Spleen (tissue), 11 donors: Measurements from ENCODE around the gene NANOS3. TPM values are rescaled to one million over a fixed set of nuclear protein-coding genes. Genes with fewer than 3 reads are reported as not detected.

ENCODE experiments used
- DNase-seq: peaks from one replicate; pipeline ENCODE4 v3.0.0-alpha.2; 2020
- H3K27ac ChIP-seq, 8 donors: fragments of 200-600 bp; sonication (generic) in 7 of 8; 1 replicate in 4 of 8; 2 replicates in 4 of 8; pipeline versions ENCODE4 v1.5.0 to v1.8.0; 2016 to 2021; ENCODE audit warnings: inconsistent platforms in 4 of 8, mild to moderate bottlenecking in 4 of 8, moderate library complexity in 1 of 8
- H3K27me3 ChIP-seq, 7 donors: fragments of 200-600 bp; sonication (generic) in 6 of 7; replicated peaks in 1 of 7; 1 replicate in 4 of 7; 2 replicates in 3 of 7; pipeline versions ENCODE4 v1.5.0 to v1.8.0; 2016 to 2021; ENCODE audit warnings: inconsistent platforms in 3 of 7, mild to moderate bottlenecking in 1 of 7
- H3K36me3 ChIP-seq, 6 donors: fragments of 200-600 bp; sonication (generic) in 5 of 6; 1 replicate in 4 of 6; 2 replicates in 2 of 6; pipeline versions ENCODE4 v1.5.0 to v1.8.0; 2016 to 2021; ENCODE audit warnings: inconsistent platforms in 2 of 6
- H3K4me1 ChIP-seq, 6 donors: fragments of 200-600 bp; sonication (generic) in 5 of 6; 1 replicate in 3 of 6; 2 replicates in 3 of 6; pipeline versions ENCODE4 v1.5.0 to v1.8.0; 2016 to 2021; ENCODE audit warnings: inconsistent platforms in 3 of 6
- H3K4me3 ChIP-seq, 8 donors: fragments of 200-600 bp; sonication (generic) in 7 of 8; 1 replicate in 4 of 8; 2 replicates in 4 of 8; pipeline versions ENCODE4 v1.5.0 to v1.8.0; 2016 to 2021; ENCODE audit warnings: inconsistent platforms in 4 of 8, mild to moderate bottlenecking in 4 of 8, moderate library complexity in 2 of 8
- H3K9me3 ChIP-seq, 8 donors: fragments of 200-600 bp; sonication (generic) in 7 of 8; 1 replicate in 4 of 8; 2 replicates in 4 of 8; pipeline versions ENCODE4 v1.5.0 to v1.8.0; 2016 to 2021; ENCODE audit warnings: inconsistent platforms in 4 of 8
- CTCF ChIP-seq, 11 experiments: fragments of 200-600 bp in 7 of 11; fragments of 450-650 bp in 4 of 11; sonication (generic) in 4 of 11; IDR thresholded peaks in 8 of 11; conservative IDR thresholded peaks in 3 of 11; 1 replicate in 7 of 11; 2 replicates in 4 of 11; pipeline versions ENCODE4 v1.4.0 to v1.8.0; 2016 to 2021; ENCODE audit warnings: antibody characterized with exemption in 11 of 11, inconsistent platforms in 4 of 11, mild to moderate bottlenecking in 1 of 11
- POLR2A ChIP-seq, 3 donors: fragments of 450-650 bp; IDR thresholded peaks; one replicate each; pipeline ENCODE4 v1.5.1; 2017; ENCODE audit warnings: antibody characterized with exemption in 3 of 3, mild to moderate bottlenecking in 1 of 3
- POLR2AphosphoS5 ChIP-seq, 3 donors: sonication (generic); formaldehyde crosslinking; IDR thresholded peaks; one replicate each; pipeline ENCODE4 v1.5.1; 2017; ENCODE audit warnings: antibody characterized with exemption in 3 of 3
- WGBS, 5 donors: extraction: QIAGEN DNeasy Blood & Tissue Kit in 3 of 5; methylation state at CpG; one replicate each; pipeline versions ENCODE4 v1.1.5 to v1.1.7; 2013 to 2018; 5-methylcytosine and 5-hydroxymethylcytosine counted together
- intact Hi-C: fragments of 100-400 bp; cut with DNase I; formaldehyde crosslinking; loops from one replicate; pipeline ENCODE4 v1.15.0; 2023; ENCODE audit warnings: low total_unique reads
- polyA plus RNA-seq, 3 donors: library from polyadenylated mRNA; stranded (reverse); fragments of 200-250 nt; gene quantifications; one replicate each; pipeline ENCODE4 v1.2.1, GENCODE V29; 2013
- total RNA-seq, 7 donors: library from RNA; depleted of rRNA in 3 of 7; stranded (reverse); fragments of >200 nt in 3 of 7; fragmentation: NEBNext Ultra II Directional in 4 of 7; extraction: Animal tissue kit (Norgen Biotek cat#: 25700) in 4 of 7; gene quantifications; one replicate each; pipeline versions ENCODE4 v1.1.0 to v1.2.1, GENCODE V29; 2016 to 2021
- donor health status: healthy with polysubstance abuse.
- donor health status: DM: no; HTN: no; CAD: no; lungs with moderate emphysema.
- donor health status: DM: no; HTN: no; CAD: no.
- donor health status: Bipolar disorder and iron deficiency.
- donor health status: healthy.
- donor health status: DM: no; HTN: no; CAD: no.
- donor health status: DM: yes; HTN: yes; CAD: no.

The NANOS3 gene
- total and polyA plus RNA-seq, 10 donors, result 0.42 to 0.99 (median 0.52) TPM; not detected in 7

GRCh38 chr19:13909430-13909829 is 32.5 kb downstream of the NANOS3 start:
- 90 to 100% (median 99%) methylated on average over 2 of the region's 2 CpGs for WGBS, 5 donors
- Histone ChIP-seq H3K27ac (no peak overlapping the region), H3K4me3 (no peak overlapping the region), H3K36me3 (peaks cover 3 to 54% (median 31%) of the 10 kb centered on the region in 6 donors), H3K9me3 (no peaks in the 10 kb centered on the region), H3K4me1 (peaks cover 6 to 33% (median 20%) of the 10 kb centered on the region in 6 donors), H3K27me3 (no peaks in the 10 kb centered on the region)
- intact Hi-C loops, result no loop called here
- no peak for DNase-seq
- TF ChIP-seq CTCF (IDR thresholded peaks at IDR 0.05 in 8 of 11, conservative IDR thresholded peaks at IDR 0.05 in 3 of 11), result no peak

- H3K27ac ChIP-seq, result no peak overlapping the region
- no peak for DNase-seq
- H3K36me3 ChIP-seq, result peaks cover 3 to 94% (median 53%) of the 10 kb centered on the region in 6 donors
- TF ChIP-seq POLR2AphosphoS5 (IDR thresholded peaks at IDR 0.05), result no peak
- TF ChIP-seq CTCF (IDR thresholded peaks at IDR 0.05 in 8 of 11, conservative IDR thresholded peaks at IDR 0.05 in 3 of 11), result no peak
- TF ChIP-seq POLR2A (IDR thresholded peaks at IDR 0.05), result no peak
- 94 to 97% (median 97%) methylated on average over 12 to 17 of the region's 17 CpGs for WGBS, 5 donors
- H3K4me1 ChIP-seq, result peaks cover 0 to 8% (median 0%) of the 10 kb centered on the region in 6 donors
- H3K27me3 ChIP-seq, result no peaks in the 10 kb centered on the region
- no peaks in the 10 kb centered on the region for H3K9me3 ChIP-seq
- intact Hi-C loops, result no loop called here
- no peak overlapping the region for H3K4me3 ChIP-seq
These were observed 36.4 kb downstream of the NANOS3 start for GRCh38 chr19:13913352-13913751.

GRCh38 chr19:13914777-13915176 is 37.8 kb downstream of the NANOS3 start:
- Histone ChIP-seq H3K4me3 (no peak overlapping the region), H3K4me1 (peaks cover 0 to 8% (median 0%) of the 10 kb centered on the region in 6 donors), H3K27ac (no peak overlapping the region), H3K9me3 (no peaks in the 10 kb centered on the region), H3K27me3 (no peaks in the 10 kb centered on the region), H3K36me3 (peaks cover 3 to 100% (median 63%) of the 10 kb centered on the region in 6 donors)
- DNase-seq, result no peak
- 88 to 94% (median 91%) methylated on average over 3 of the region's 3 CpGs for WGBS, 5 donors
- TF ChIP-seq CTCF (IDR thresholded peaks at IDR 0.05 in 8 of 11, conservative IDR thresholded peaks at IDR 0.05 in 3 of 11) (no peak), POLR2AphosphoS5 (IDR thresholded peaks at IDR 0.05) (no peak), POLR2A (IDR thresholded peaks at IDR 0.05) (no peak)
- intact Hi-C loops, result no loop called here

- WGBS, 5 donors, result 79 to 96% (median 86%) methylated on average over 14 of the region's 14 CpGs
These were observed 41.0 kb downstream of the NANOS3 start for GRCh38 chr19:13917888-13918406.

More at GRCh38 chr19:13917888-13918406, 41.0 kb downstream of the NANOS3 start:
- no peaks in the 10 kb centered on the region for H3K27me3 ChIP-seq
- TF ChIP-seq POLR2AphosphoS5 (IDR thresholded peaks at IDR 0.05) (peak in 1 of 3 donors; percentile 30), CTCF (IDR thresholded peaks at IDR 0.05 in 8 of 11, conservative IDR thresholded peaks at IDR 0.05 in 3 of 11) (no peak), POLR2A (IDR thresholded peaks at IDR 0.05) (no peak)
- H3K4me1 ChIP-seq, result peaks cover 0 to 8% (median 0%) of the 10 kb centered on the region in 6 donors
- DNase-seq, result no peak
- no peak overlapping the region for H3K27ac ChIP-seq
- intact Hi-C loops, result no loop called here
- H3K4me3 ChIP-seq, result no peak overlapping the region
- peaks cover 0 to 12% (median 4%) of the 10 kb centered on the region in 8 donors for H3K9me3 ChIP-seq
- peaks cover 3 to 100% (median 72%) of the 10 kb centered on the region in 6 donors for H3K36me3 ChIP-seq
